HG03159 (cell line): ENCODE results near the gene ZCCHC7.

Experiments
- ATAC-seq: cut with Tn5 transposase; IDR thresholded peaks from one replicate; pipeline ENCODE4 v1.9.1; 2021; ENCODE audit warnings: mild to moderate bottlenecking, moderate library complexity; ENCODE audit not compliant: unreplicated experiment

ZCCHC7 gene

DNA sequence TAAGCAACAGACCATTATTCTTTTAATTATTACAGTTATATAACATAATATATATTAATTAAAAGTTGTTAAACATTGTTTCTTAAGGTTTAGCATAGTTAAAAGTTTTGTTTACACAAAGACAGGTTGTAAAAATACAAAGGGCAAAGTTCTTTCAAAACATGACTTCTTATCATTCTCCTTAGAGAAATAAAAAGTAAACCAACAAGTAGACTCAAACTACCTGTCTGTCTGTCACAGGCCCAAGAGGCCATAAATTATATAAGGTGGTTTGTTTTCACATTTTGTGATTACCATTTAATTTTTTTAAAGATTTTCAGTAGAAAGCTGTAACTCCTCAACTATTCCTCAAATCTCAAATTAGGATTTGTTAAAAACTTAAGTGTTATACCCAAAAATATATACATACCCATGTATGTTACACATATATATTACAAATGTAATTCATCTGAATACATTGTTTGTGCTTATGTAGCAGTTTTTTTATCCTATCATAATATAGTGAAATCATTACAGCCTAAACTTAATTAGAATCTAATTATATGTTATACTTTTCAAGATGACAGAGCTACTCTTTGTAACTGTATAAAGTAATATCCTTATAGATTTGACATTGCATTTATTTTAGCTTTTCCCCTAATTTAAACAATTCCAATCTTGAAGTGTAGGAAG is 208.3 kb downstream of the ZCCHC7 start:
- ATAC-seq = no peak

- peak; percentile 59 for ATAC-seq
Observed at GRCh38 chr9:37329576-37329975, 209.2 kb downstream of the ZCCHC7 start.

- ATAC-seq = no peak
Observed at GRCh38 chr9:37331871-37332270, 211.5 kb downstream of the ZCCHC7 start.

GRCh38 chr9:37332578-37332977 is 212.2 kb downstream of the ZCCHC7 start:
- ATAC-seq = no peak

DNA sequence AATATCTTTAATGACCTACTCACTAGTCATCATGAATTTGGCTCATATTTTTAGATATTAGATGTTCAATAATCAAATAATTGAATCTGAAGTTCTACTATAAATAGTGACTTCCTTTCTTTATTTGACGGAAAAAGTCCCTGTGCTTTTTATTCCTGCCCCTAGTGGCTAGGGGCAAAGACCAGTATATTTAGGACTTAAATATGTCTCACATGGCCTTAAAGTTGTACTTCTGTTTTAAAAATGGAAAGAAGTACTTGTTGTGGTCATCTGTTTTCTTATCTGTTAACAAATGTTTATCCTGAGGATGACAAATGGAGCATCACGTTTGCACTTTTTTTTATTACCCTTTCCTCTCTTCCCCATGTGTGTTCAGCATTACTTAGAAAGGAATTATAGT is 212.9 kb downstream of the ZCCHC7 start:
- no peak for ATAC-seq

DNA sequence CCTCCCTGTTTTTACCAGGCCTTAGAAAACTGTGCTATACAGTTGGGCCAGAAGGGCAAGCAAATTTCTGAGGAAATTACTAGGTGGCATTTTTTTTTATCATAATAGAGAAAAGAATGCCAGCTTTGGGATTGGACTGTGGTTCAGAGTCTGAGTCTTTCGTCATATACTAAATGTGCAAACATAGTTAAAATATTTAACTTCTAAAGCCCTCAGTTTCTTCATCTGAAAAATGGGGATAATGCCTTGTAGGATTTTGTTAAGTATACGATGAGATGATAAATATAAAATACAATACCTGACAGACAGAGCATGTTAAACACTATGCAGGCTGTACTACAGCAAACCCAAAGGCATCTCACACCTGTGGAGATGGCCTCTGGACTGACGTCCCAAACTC is 214.9 kb downstream of the ZCCHC7 start:
- no peak for ATAC-seq

DNA sequence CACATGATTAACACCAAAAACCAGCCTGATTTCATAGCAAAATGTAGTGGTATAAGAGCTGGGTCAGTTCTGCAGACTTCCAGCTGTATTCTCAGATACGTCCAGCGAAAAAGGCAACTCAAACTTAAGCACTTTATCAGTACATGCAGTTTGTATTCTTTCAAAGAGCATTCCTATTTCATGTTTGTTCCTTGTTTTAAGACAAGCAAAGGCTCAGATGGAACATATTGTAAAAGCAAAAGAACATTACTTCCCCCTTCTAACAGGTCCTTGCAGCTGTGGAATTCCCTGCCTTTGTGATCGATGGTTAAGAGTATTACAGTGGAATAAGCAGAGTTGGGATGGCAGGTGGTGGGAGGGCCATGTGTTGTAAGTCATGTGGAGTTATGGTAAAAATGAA is 215.8 kb downstream of the ZCCHC7 start:
- ATAC-seq = no peak

DNA sequence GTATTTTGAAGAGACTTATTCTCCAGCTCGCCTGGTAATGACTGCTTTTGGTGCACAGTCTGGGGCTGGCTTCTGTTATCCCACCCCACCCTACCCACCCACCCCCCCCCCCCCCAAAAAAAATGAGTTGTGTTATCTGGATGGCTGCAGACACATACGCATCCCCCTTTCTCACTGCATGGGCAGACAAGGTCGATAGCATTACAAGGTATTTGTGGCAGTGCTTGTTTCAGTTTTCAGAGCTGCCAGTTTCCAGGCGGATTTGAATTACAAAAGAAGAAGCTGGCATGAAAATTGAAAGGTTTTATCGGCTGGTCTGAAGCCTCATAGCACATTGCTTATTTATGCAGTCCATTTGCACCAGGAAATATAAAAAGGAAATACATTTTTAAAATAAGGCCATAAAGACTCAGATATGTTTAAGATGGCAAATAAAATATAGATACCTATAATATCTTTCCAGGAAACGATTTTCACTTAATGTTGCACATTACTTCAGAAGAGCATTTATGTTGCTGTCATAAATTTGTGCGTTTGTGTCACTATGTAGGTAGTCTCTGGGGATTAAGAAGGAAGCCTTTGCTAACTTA is 217.0 kb downstream of the ZCCHC7 start:
- no peak for ATAC-seq

DNA sequence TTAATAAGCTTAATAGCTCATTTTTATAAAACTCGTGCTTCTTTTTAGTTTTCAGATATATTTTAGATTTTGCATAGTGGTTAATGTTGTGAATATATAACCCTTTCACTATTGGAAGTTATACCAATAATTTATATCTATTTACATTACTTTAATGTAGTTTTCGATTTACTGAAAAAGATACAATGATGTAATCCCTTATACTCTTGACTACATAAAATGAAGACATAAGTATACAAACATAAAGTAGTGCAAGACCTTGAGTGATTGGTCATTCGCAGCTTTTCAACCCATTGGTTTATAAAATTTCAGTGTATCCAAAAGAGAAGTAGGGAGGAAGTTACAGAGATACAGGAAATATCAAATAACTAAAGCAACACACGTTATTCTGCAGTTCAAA is 217.8 kb downstream of the ZCCHC7 start:
- no peak for ATAC-seq

GRCh38 chr9:37339923-37340322 is 219.5 kb downstream of the ZCCHC7 start:
- ATAC-seq = no peak

- ATAC-seq = no peak
Observed at GRCh38 chr9:37340961-37341360, 220.6 kb downstream of the ZCCHC7 start.

- no peak for ATAC-seq
Observed at GRCh38 chr9:37341704-37342103, 221.3 kb downstream of the ZCCHC7 start.

DNA sequence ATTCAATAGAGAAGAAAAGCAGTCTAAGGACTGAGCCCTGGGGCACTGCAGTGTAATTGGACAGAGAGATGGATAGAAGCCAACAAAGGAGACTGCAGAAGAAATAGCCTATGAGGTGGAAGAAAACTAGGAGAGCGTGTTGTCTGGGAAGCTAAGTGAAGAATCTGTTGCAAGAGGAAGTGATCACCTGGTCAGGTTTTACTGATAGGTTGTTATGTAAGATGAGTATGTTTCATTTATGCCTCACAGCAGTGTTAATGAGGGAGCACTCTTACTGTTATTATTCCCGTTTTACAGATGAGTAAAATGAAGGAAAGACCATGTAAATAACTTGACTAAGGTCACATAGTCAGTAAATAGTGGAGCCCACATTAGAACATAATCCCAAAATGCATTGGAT is 222.1 kb downstream of the ZCCHC7 start:
- no peak for ATAC-seq

DNA sequence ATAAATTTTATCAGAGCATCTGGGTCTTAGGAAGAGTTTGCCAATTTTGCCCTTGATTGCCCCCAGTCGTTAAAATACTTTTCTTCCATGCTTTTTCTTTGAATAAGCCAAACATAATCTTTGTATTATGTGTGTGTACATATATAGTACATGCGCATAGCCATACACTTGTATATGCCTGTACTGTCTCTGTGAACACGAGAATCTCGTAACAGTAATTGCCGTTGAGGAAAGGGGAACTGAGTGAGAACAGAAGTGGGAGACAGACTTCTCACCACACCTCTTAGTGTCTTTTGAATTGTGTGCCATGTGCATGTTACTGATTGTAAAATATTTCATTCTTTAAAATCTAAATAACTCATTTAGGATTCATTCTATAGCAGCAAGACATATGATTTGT is 222.5 kb downstream of the ZCCHC7 start:
- no peak for ATAC-seq

GRCh38 chr9:37343724-37344123 is 223.3 kb downstream of the ZCCHC7 start:
- ATAC-seq = no peak

DNA sequence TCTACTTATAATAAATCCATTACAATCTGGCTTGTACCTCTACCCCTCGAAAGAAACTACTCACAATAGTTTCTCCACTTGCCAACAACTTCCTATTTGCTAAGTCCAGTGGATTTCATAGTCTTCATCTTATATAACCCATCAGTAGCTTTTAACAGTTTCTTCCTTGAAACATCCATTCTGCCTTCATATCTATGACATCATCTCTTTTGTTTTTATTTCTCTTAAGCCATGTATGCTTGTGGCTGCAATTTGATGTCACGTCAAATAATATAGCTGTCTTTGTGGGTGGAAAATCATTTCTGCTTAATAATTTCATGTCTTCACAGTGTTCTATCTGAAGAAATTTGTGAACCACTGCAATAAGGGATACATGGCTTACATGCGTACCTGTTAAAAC is 224.7 kb downstream of the ZCCHC7 start:
- no peak for ATAC-seq

- no peak for ATAC-seq
Observed at GRCh38 chr9:37348917-37349316, 228.5 kb downstream of the ZCCHC7 start.

DNA sequence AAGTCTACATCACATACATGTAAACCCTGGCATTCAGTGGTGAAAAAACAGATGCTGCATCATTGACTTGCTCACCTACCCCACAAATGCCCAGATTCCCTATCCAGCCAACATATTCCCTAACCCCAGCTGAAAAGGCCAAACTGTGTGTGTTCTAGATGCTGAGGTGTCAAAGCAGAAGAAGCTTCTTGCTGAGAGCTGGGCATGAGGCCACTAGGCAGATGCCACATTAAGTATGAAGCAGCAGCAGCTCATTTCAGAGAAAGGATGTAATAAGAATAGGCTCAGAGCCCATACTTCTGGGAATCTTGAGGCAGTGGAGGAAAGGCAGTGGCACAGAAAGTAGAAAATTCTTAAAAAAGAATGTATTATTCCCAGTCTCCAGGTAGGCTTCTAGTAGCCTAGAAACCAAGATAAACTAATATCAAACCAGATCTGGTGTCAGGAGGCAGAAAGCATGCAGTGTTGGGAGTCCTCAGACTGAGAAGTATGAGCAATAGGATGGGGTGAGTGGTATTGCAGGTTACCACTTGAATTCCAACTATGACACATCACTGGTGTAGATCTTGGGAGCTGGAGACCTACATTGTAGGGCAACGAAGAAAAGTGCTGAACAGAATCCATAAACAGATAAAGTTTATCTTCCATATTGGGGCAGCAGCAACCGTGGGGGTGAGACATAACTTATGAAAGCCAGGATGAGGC is 230.3 kb downstream of the ZCCHC7 start:
- ATAC-seq = no peak

DNA sequence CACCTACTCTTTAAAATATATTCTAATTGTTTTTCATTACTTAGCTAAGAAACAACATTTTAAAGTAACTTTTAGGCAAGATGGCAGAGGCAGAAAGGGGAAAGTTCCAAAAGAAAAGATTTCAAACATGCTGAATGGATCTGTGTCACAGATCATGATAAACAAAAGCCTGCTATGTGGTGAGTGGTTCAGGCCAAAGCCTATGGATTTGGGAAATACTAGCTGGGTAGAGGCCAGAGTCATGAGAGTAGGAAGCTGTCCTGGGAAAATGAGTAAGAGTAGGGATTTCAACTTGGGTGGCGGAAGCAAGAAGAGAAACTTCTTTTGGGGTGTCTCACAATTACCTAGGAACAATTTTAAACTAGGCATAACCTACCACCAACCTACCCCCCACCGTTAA is 233.4 kb downstream of the ZCCHC7 start:
- ATAC-seq = no peak

GRCh38 chr9:37362430-37362829 is 242.1 kb downstream of the ZCCHC7 start:
- ATAC-seq = no peak

GRCh38 chr9:37363124-37363523 is 242.8 kb downstream of the ZCCHC7 start:
- no peak for ATAC-seq

- no peak for ATAC-seq
Observed at GRCh38 chr9:37364136-37364535, 243.8 kb downstream of the ZCCHC7 start.
